K562 (cell line): ENCODE data around the gene BRF1. TPM values are rescaled to one million over a fixed set of nuclear protein-coding genes. Genes with fewer than 3 reads are reported as not detected.

Source experiments
- ELF4 ChIP-seq: fragments of 450-650 bp; formaldehyde crosslinking; IDR thresholded peaks from 2 replicates; pipeline ENCODE4 v1.4.0; 2022; ENCODE audit warnings: missing genetic modification characterization
- GTF2A2 ChIP-seq: IDR thresholded peaks from 2 replicates; pipeline ENCODE4 v1.6.1; 2016; ENCODE audit warnings: mild to moderate bottlenecking, missing genetic modification characterization, missing compliant biosample characterization
- HCFC1 ChIP-seq: IDR thresholded peaks from 2 replicates; pipeline ENCODE4 v1.6.1; 2012; ENCODE audit warnings: low read depth, low read length, improper control_type of control experiment
- HNRNPUL1 ChIP-seq: fragments of 200-400 bp; formaldehyde crosslinking; IDR thresholded peaks from 2 replicates; pipeline ENCODE4 v1.6.1; 2017; ENCODE audit warnings: low read length
- KAT8 ChIP-seq: fragments of 450-650 bp; IDR thresholded peaks from 2 replicates; pipeline ENCODE4 v1.6.1; 2016; ENCODE audit warnings: low read depth, mild to moderate bottlenecking
- PTRF ChIP-seq: fragments of 450-650 bp; IDR thresholded peaks from 2 replicates; pipeline ENCODE4 v1.6.1; 2016; ENCODE audit warnings: mild to moderate bottlenecking, missing genetic modification characterization, missing compliant biosample characterization
- SIRT6 ChIP-seq: IDR thresholded peaks from one replicate; pipeline ENCODE4 v1.6.1; 2012; ENCODE audit warnings: low read depth, mild to moderate bottlenecking, control low read depth, inconsistent platforms, low read length, moderate library complexity
- TAF9B ChIP-seq: fragments of 450-650 bp; IDR thresholded peaks from 2 replicates; pipeline ENCODE4 v1.6.1; 2018; ENCODE audit warnings: mild to moderate bottlenecking; ENCODE audit not compliant: partially characterized antibody
- ZNF398 ChIP-seq: fragments of 250-450 bp; sonication (Bioruptor Pico); IDR thresholded peaks from 2 replicates; pipeline ENCODE4 v1.8.0; 2021; ENCODE audit warnings: moderate library complexity, mild to moderate bottlenecking, inconsistent platforms
- polyA plus RNA-seq, 8 experiments: library from polyadenylated mRNA; depleted of rRNA in 4 of 8; stranded (reverse) in 5 of 8; unstranded in 3 of 8; fragments of >200 nt; fragmentation: Nextera tagmentation in 2 of 8; fragmentation: Illumina TruSeq in 1 of 8; extraction: Ambion mirVana in 2 of 8; extraction: Trizol in 1 of 8; gene quantifications; 2 replicates each; pipeline versions ENCODE4 v1.2.1 to v1.2.3, GENCODE V29; 2011 to 2014; ENCODE audit warnings: inconsistent platforms in 1 of 8, missing spikeins in 1 of 8
- total RNA-seq, 7 experiments: library from RNA; depleted of rRNA in 6 of 7; stranded (reverse); fragments of >200 nt in 6 of 7; fragmentation: Illumina TruSeq in 2 of 7; extraction: Trizol in 2 of 7; gene quantifications; 2 replicates each; pipeline versions ENCODE4 v1.2.1 to v1.2.3, GENCODE V29; 2011 to 2021; ENCODE audit warnings: low replicate concordance in 1 of 7
- TF ChIP-seq, protein P1 (sequence below): fragments of 250-450 bp; sonication (Bioruptor Pico); IDR thresholded peaks from 2 replicates; pipeline ENCODE4 v1.5.1; 2021; ENCODE audit warnings: mild to moderate bottlenecking
- TF ChIP-seq, protein P2 (sequence below), 2 experiments: fragments of 200-800 bp in 1 of 2; sonication (Bioruptor generic) in 1 of 2; sonication (generic) in 1 of 2; formaldehyde crosslinking in 1 of 2; IDR thresholded peaks in 1 of 2; conservative IDR thresholded peaks in 1 of 2; 2 replicates each; pipeline versions ENCODE4 v1.5.0 to v1.6.1; 2016 to 2020; ENCODE audit warnings: missing compliant biosample characterization in 1 of 2, missing genetic modification characterization in 1 of 2, missing genetic modification reagents in 1 of 2

BRF1 gene
- total and polyA plus RNA-seq, 9 of the 15 experiments (the other 6 are each of a cell fraction or from before 2014, with no cell fraction given) = 0.14 to 24.6 (median 8.2) TPM

- TF ChIP-seq, protein P1, sequence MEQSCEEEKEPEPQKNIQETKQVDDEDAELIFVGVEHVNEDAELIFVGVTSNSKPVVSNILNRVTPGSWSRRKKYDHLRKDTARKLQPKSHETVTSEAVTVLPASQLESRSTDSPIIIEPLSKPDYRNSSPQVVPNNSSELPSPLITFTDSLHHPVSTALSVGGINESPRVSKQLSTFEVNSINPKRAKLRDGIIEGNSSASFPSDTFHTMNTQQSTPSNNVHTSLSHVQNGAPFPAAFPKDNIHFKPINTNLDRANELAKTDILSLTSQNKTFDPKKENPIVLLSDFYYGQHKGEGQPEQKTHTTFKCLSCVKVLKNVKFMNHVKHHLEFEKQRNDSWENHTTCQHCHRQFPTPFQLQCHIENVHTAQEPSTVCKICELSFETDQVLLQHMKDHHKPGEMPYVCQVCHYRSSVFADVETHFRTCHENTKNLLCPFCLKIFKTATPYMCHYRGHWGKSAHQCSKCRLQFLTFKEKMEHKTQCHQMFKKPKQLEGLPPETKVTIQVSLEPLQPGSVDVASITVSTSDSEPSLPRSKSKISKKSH (CRISPR knock-in tag) = no peak
- no peak for TF ChIP-seq HCFC1
- no peak for TF ChIP-seq TAF9B
- no peak for TF ChIP-seq SIRT6
- TF ChIP-seq GTF2A2 = no peak
- TF ChIP-seq, protein P2, sequence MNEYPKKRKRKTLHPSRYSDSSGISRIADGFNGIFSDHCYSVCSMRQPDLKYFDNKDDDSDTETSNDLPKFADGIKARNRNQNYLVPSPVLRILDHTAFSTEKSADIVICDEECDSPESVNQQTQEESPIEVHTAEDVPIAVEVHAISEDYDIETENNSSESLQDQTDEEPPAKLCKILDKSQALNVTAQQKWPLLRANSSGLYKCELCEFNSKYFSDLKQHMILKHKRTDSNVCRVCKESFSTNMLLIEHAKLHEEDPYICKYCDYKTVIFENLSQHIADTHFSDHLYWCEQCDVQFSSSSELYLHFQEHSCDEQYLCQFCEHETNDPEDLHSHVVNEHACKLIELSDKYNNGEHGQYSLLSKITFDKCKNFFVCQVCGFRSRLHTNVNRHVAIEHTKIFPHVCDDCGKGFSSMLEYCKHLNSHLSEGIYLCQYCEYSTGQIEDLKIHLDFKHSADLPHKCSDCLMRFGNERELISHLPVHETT (CRISPR knock-in tag; conservative IDR thresholded peaks at IDR 0.05 in 1 of 2, IDR thresholded peaks at IDR 0.05 in 1 of 2) = no peak
- TF ChIP-seq ELF4 (CRISPR knock-in tag) = no peak
- TF ChIP-seq PTRF (tag) = no peak
- TF ChIP-seq KAT8 = no peak
- TF ChIP-seq HNRNPUL1 = no peak
- no peak for TF ChIP-seq ZNF398 (CRISPR knock-in tag)
These were observed 31.6 kb upstream of the BRF1 start (continued) for GRCh38 chr14:105332350-105332874.
